ENCODE results near the gene TACC2. TPM values are rescaled to one million over a fixed set of nuclear protein-coding genes. Genes with fewer than 3 reads are reported as not detected.

The TACC2 gene
- total and polyA plus RNA-seq, 12 donors: 68.1 to 451 (median 364) TPM

DNA sequence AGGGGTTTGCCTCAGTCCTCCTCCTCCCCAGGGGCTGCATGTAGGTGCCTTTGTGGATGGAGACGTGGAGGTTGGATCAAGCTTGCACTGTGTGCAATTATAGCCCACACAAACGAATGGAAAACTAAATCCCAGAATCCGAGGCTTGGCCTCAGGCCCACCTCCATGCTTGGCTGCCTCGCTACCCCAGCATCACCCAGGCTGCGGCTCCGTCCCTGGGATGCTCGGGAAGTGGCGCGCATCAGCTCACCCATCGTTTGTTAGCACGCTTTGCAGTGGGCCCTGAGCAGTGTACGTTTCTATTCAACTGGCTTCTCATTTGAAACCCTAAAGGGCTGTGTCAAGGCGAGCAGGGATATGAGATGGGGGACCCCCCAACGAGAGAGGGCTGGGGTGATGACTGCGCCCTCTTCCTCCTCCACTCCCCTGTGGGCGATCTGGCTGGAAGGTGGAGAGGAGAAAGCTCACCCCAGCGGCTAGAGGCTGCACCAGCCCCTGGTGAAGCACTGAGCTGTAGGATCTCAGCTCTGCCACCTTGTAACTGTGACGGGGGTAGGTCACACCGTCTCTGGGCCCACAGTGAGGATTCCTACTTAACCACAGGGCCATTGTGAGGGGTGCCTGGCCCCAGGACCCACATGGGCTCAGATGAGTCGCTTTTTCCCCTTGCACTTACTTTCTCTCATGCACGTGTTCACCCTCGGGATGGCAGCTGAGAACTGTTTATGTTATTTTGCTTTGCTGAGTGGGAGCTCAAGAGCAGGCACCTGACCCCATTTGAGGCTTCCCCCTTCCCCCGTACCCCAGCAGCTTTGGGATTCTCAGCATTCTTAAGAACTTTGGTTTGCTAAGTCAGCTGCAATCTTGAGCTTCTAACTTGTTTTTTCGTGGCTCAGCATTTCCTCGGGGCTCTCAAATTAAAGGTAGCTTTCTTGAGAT, 269.4 kb downstream of the TACC2 start:
- intact Hi-C loops (cut with DNase I): no loop called here
- H3K27me3 ChIP-seq: no peaks in the 10 kb centered on the region
- peak in 7 of 8 donors; percentile 19 to 44 (median 22) for ATAC-seq
- no peak overlapping the region for H3K4me3 ChIP-seq
- TF ChIP-seq CTCF (IDR thresholded peaks at IDR 0.05): no peak
- no peak overlapping the region for H3K27ac ChIP-seq
- WGBS, 2 donors: 67 to 72% methylated on average over 25 of the region's 25 CpGs
- H3K4me1 ChIP-seq: peaks cover 0 to 11% (median 0%) of the 10 kb centered on the region in 9 donors
- peaks cover 0 to 85% (median 0%) of the 10 kb centered on the region in 9 donors for H3K36me3 ChIP-seq
- no peak for DNase-seq
- H3K9me3 ChIP-seq: peaks cover 0 to 26% (median 11%) of the 10 kb centered on the region in 11 donors

GRCh38 chr10:122259075-122259466, 270.1 kb downstream of the TACC2 start:
- DNase-seq (no peak), ATAC-seq (peak in 5 of 8 donors; percentile 17 to 39 (median 34))
- intact Hi-C loops (cut with DNase I): no loop called here
- H3K27me3 ChIP-seq: no peaks in the 10 kb centered on the region
- peaks cover 0 to 29% (median 11%) of the 10 kb centered on the region in 11 donors for H3K9me3 ChIP-seq
- 82 to 83% methylated on average over 4 of the region's 4 CpGs for WGBS, 2 donors
- no peak overlapping the region for H3K4me3 ChIP-seq
- H3K36me3 ChIP-seq: peaks cover 0 to 78% (median 3%) of the 10 kb centered on the region in 9 donors
- H3K27ac ChIP-seq: no peak overlapping the region
- TF ChIP-seq CTCF (IDR thresholded peaks at IDR 0.05): no peak
- H3K4me1 ChIP-seq: peaks cover 0 to 11% (median 3%) of the 10 kb centered on the region in 9 donors

DNA sequence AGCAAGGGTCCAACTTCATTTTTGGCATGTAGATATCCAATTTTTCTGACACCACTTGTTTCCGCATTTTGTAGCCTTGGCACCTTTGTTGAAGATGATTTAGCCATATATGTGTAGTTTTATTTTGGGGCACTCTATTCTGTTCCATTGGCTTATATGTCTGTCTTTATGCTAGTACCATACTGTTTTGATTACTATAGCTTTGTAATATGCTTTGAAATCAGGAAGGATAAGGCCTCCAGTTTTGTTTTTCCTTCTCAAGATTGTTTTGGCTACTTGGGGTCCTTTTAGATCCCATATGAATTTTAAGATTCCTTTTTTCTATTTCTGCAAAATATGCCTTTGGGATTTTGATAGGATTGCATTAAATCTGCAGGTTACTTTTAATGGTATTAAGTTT, 272.6 kb downstream of the TACC2 start:
- DNase-seq (no peak), ATAC-seq (no peak)
- peaks cover 0 to 28% (median 8%) of the 10 kb centered on the region in 9 donors for H3K4me1 ChIP-seq
- H3K27me3 ChIP-seq: no peaks in the 10 kb centered on the region
- WGBS, 2 donors: 53 to 79% methylated on average over 1 of the region's 1 CpG
- TF ChIP-seq CTCF (IDR thresholded peaks at IDR 0.05): no peak
- no peak overlapping the region for H3K27ac ChIP-seq
- H3K4me3 ChIP-seq: no peak overlapping the region
- intact Hi-C loops (cut with DNase I): loop anchor here in 3 of 10 donors (10.0 kb wide), 3 partner anchors 107 to 207 kb away; no protein-coding TSS in a partner anchor
- peaks cover 0 to 57% (median 0%) of the 10 kb centered on the region in 9 donors for H3K36me3 ChIP-seq
- H3K9me3 ChIP-seq: peaks cover 0 to 29% (median 11%) of the 10 kb centered on the region in 11 donors

DNA sequence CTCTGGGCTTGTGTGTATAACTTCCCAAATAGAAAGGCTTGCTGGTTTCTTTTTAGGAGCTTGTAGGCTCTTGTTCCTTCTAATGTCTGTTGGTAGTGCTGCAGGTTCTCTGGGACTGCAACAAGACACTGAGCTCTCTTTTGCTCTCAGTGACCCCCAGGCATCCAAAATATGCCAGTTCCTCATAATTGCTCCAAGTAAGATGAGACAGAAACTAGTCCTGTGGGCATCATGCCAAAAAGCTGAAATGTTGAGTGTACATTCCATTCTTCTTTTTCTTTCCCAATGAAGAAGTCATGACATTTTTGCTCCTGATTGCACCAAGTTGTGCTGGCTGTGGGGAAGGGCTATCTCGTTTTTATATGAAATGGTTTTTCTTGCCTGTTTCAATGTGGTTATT, 275.0 kb downstream of the TACC2 start:
- Histone ChIP-seq H3K36me3 (peaks cover 0 to 57% (median 0%) of the 10 kb centered on the region in 9 donors), H3K4me3 (no peak overlapping the region), H3K9me3 (peaks cover 0 to 29% (median 11%) of the 10 kb centered on the region in 11 donors), H3K27ac (peak overlapping the region in 3 of 10 donors; percentile 17 to 35 (median 27)), H3K27me3 (no peaks in the 10 kb centered on the region), H3K4me1 (peaks cover 0 to 42% (median 8%) of the 10 kb centered on the region in 9 donors)
- ATAC-seq (no peak), DNase-seq (no peak)
- TF ChIP-seq CTCF (IDR thresholded peaks at IDR 0.05): no peak
- WGBS, 2 donors: 24 to 37% methylated on average over 1 of the region's 1 CpG
- intact Hi-C loops (cut with DNase I): loop anchor here in 3 of 10 donors (10.0 kb wide), 3 partner anchors 109 to 209 kb away; no protein-coding TSS in a partner anchor
